HG03175 (cell line): ENCODE measurements around the gene ZNF281.

ENCODE experiments used
- ATAC-seq: cut with Tn5 transposase; IDR thresholded peaks from one replicate; pipeline ENCODE4 v1.9.1; 2021; ENCODE audit warnings: mild to moderate bottlenecking, moderate library complexity; ENCODE audit not compliant: unreplicated experiment

The ZNF281 gene

DNA sequence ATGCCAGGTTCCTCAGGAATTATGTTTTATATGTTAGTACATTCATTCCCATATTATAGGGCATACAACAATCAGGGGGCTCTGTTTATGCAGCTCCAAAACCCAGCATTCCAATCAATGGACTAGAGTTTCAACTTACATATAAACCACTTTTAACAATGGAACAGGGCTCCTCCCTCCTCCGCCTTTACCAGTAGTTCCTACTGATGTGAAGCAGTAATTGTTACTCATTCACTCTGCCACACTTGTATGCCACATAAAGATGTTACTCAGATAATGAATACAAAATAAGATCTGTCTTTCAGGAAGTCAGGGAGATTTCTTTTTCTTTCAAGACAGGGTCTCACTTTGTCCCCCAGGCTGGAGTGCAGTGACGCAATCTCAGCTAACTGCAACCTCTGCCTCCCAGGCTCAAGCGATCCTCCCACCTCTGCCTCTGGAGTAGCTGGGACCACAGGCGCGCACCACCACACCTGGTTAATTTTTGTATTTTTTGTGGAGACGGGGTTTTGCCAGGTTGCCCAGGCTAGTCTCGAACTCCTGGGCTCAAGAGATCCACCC lies 17.1 kb downstream of the ZNF281 start:
- ATAC-seq: no peak

- no peak for ATAC-seq
Measured at GRCh38 chr1:200391747-200392146, 18.1 kb downstream of the ZNF281 start.

GRCh38 chr1:200388791-200389190 lies 21.0 kb downstream of the ZNF281 start:
- ATAC-seq: no peak

- ATAC-seq: no peak
Measured at GRCh38 chr1:200386416-200386815, 23.4 kb downstream of the ZNF281 start.

GRCh38 chr1:200384818-200385390 lies 24.9 kb downstream of the ZNF281 start:
- peak; percentile 39 for ATAC-seq

DNA sequence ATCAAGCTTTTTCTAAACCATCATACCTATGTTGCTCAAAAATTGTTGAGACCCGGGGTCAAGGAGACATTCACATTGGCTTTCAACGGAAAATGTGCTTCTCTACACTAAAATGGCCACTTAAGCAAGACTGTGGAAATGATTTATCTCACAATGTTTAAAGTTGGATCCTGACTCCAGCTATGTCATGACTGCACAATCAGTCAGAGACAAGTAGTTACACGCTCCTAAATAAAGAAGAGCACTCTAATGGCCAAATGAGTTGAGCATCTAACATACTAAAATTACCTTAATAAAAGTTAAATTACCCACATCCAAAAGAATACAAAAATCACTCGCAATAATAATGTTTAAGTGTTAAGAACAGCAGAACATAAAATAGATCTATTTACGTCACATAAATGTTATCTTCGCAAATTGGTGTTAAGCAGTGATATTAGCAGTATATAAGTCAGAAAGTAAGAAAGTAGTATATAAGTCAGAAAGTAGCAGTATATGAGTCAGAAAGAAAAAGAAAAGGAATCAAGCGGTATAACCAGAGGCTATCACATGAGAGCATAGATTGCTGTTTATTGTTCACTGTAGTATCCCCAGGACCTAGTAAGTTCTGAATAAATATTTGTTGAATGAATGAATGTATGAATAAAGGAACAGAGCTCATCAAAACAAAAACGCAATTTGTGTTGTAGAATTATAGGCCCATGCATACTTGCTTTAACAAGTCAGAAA lies 28.4 kb downstream of the ZNF281 start:
- ATAC-seq: no peak

GRCh38 chr1:200380589-200381021 lies 29.2 kb downstream of the ZNF281 start:
- peak; percentile 73 for ATAC-seq

DNA sequence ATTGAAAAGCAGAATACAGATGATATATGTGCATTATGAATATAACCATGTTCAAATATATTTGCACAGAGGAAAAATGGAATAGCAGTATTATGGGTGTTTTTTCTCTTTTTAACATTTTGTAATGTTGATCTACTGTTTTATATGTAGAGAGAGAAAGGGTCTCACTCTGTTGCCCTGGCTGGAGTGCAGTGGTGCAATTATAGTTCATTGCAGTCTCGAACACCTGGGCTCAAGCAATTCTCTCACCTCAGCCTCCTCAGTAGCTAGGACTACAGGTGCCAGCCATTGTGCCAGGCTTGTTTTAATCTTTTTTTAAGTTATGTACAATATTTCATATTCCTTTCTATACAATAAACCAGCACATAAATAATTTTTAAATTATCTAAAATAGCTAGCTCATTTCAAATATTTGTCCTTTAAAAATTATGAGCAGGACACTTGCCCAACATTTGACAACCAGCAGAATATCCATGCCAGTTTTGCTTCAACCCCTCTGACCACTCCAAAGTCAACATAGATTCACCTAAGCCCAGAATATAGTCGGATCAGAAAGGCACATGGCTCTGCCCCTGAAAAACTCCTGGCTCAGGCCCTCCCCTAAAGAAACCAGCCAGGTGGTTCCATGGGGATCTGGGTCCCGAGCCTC lies 29.8 kb downstream of the ZNF281 start:
- no peak for ATAC-seq

GRCh38 chr1:200379432-200379757 lies 30.4 kb downstream of the ZNF281 start:
- ATAC-seq: no peak

GRCh38 chr1:200378096-200378495 lies 31.7 kb downstream of the ZNF281 start:
- no peak for ATAC-seq

- ATAC-seq: no peak
Measured at GRCh38 chr1:200376528-200376927, 33.3 kb downstream of the ZNF281 start.

- no peak for ATAC-seq
Measured at GRCh38 chr1:200374569-200375295, 35.1 kb downstream of the ZNF281 start.

- ATAC-seq: no peak
Measured at GRCh38 chr1:200373811-200374231, 36.0 kb downstream of the ZNF281 start.

DNA sequence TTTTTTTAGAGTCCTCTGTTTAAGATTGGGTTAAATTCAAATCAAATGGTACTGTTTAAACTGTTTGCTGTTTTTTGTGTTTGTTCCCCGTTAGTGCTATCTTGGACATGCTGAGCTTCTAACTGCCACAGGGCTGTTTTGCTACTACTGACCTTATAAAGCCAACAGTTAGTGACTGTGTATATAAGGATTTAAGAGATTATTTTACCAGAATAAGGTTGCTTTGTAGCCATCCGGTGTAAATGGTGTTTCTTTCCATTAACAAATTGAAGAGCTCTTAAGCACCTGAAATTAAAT lies 37.0 kb downstream of the ZNF281 start:
- ATAC-seq: no peak

- ATAC-seq: no peak
Measured at GRCh38 chr1:200372095-200372884, 37.5 kb downstream of the ZNF281 start.

DNA sequence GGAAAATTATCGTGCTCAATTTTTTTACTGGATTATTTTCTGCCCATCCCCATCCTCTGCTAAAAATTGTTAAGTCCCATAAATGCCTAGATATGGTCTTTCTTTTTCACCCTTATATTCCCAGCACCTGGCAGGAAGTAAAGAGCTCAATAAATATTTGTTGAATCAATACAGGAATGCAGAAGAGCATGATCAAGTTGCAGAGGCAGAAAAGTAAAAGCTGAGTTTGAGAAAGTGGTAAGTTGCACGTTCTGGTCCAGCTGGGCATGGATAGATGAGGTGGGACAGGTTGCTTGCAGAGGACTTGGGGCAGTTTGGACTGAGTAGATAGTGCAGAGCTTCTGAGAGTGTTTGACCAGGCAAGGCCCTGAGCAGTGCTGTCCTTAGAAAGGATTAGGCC lies 40.1 kb downstream of the ZNF281 start:
- ATAC-seq: no peak

DNA sequence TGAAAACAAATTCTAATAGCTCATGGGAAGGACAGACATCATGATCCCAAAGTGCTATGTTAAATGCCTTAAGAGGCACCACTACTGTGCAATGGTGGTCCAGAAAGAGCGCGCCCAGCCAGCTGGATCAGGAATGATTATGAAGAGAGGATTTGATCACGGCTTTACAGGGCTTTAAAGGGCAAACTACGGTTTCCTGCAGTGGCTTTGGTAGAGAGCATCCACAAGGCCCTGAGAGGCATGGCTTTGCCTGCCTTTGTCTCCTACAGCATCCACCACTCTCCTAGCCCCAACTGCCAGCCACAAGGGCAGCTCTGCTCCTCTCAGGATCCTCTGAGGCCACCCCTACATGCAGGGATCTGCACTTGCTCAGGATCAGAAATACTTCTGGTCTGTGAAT lies 40.7 kb downstream of the ZNF281 start:
- ATAC-seq: no peak

DNA sequence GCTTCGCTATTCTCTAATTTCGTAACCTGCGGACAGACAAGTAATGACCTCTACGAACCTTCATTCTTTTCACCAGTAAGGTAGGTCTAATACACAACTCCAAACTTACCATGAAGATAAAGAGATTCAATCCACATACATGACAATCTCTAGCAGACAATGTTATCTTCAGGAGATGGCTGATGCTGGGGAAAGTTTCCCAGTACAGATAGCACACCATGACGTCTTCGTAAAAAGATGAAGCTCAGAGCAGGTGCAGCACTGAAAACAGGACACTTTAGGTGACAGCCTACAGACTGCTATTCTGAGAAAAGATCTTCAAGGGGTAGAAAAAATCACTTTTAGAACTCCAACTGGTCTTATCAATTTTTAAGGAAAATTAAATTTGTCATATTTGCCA lies 41.3 kb downstream of the ZNF281 start:
- ATAC-seq: no peak

GRCh38 chr1:200367841-200368534 lies 41.8 kb downstream of the ZNF281 start:
- ATAC-seq: no peak

GRCh38 chr1:200366577-200367253 lies 43.1 kb downstream of the ZNF281 start:
- ATAC-seq: no peak
